Keratinocyte (primary cell): ENCODE data around the gene ARHGAP22.

Experiments used
- EZH2 ChIP-seq: IDR thresholded peaks from one replicate; pipeline ENCODE4 v1.6.1; 2012; ENCODE audit warnings: inconsistent platforms, mild to moderate bottlenecking, low read length, moderate library complexity
- TF ChIP-seq, protein P1 (sequence below), 3 experiments: IDR thresholded peaks in 1 of 3; conservative IDR thresholded peaks in 1 of 3; optimal IDR thresholded peaks in 1 of 3; 2 replicates in 2 of 3; 3 replicates in 1 of 3; pipeline versions ENCODE3 to v1.5.1; 2011; ENCODE audit warnings: low read length in 3 of 3, mild to moderate bottlenecking in 3 of 3, moderate library complexity in 2 of 3, control low read depth in 1 of 3, inconsistent platforms in 1 of 3; ENCODE audit not compliant: insufficient read depth in 2 of 3; ENCODE audit errors: extremely low read depth in 1 of 3

DNA sequence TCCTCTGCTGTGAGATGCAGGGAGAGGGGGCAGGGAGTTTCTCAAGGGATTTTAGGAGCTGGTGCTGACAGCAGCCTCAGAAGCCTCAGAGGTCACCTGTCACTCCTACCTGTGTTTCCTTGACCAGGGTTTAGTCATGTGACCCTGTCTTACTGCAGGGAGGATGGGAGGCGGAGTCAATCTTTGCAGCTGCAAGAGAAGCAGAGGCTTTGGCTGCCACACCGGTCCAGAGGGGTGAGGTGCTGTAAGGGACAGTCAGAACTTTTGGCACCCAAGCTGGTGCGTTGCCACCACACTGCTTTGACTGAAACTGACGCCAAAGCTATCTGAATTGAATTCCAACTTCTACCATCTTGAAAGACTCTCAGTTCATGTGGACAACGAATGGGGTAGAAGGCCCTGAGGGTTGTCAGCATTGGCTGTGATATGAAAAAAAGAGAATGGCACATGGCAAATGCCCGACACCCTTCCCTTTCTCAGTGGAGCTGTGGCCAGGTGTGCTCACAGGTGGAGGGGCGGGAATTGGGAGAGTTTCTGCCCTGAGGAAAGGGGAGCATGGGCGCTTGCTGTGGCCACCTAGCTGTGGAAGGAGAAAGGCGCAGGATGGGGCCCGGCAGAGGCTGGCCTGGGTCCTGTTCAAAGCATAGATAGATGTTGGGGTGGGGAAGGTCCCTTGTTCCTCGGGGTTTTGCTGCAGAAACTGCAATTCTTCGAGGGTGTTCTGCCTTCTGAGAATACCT lies 69.3 kb downstream of the ARHGAP22 start:
- TF ChIP-seq, protein P1, sequence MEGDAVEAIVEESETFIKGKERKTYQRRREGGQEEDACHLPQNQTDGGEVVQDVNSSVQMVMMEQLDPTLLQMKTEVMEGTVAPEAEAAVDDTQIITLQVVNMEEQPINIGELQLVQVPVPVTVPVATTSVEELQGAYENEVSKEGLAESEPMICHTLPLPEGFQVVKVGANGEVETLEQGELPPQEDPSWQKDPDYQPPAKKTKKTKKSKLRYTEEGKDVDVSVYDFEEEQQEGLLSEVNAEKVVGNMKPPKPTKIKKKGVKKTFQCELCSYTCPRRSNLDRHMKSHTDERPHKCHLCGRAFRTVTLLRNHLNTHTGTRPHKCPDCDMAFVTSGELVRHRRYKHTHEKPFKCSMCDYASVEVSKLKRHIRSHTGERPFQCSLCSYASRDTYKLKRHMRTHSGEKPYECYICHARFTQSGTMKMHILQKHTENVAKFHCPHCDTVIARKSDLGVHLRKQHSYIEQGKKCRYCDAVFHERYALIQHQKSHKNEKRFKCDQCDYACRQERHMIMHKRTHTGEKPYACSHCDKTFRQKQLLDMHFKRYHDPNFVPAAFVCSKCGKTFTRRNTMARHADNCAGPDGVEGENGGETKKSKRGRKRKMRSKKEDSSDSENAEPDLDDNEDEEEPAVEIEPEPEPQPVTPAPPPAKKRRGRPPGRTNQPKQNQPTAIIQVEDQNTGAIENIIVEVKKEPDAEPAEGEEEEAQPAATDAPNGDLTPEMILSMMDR (optimal IDR thresholded peaks at IDR 0.05 in 1 of 3, IDR thresholded peaks at IDR 0.05 in 1 of 3, conservative IDR thresholded peaks at IDR 0.05 in 1 of 3; ENCODE audit: extremely low read depth in 1 of 3, insufficient read depth in 2 of 3, low read length in 3 of 3): peak; percentile 14 to 39 (median 29)
- no peak for TF ChIP-seq EZH2
